Measurements from ENCODE around the gene RNPEPL1.

DNA sequence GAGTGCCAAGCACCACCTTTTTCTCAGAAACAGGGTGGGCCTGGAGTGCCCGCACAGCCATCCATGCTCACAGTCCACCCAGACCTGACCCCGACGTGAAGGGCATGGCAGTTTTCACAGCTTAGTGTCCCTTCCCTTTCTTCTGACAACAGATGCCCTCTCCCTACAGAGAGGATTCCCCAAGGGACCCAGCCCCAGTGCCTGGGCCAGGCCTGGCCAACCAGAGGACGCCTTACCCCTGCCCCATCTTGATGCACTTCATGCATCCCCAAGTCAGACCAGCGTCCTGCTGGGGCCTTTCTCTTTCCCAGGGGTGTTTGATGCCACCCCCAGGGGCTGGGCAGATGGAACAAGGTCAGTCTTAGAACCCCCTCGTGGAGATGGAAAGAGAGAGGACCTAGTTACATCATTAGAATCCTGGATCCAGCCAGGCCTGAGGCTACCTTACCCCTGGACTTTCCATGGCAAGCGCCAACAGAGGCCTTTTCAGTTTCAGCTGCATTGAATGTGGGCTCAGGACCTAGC, 14.3 kb upstream of the RNPEPL1 start:
- TF ChIP-seq, protein P1, sequence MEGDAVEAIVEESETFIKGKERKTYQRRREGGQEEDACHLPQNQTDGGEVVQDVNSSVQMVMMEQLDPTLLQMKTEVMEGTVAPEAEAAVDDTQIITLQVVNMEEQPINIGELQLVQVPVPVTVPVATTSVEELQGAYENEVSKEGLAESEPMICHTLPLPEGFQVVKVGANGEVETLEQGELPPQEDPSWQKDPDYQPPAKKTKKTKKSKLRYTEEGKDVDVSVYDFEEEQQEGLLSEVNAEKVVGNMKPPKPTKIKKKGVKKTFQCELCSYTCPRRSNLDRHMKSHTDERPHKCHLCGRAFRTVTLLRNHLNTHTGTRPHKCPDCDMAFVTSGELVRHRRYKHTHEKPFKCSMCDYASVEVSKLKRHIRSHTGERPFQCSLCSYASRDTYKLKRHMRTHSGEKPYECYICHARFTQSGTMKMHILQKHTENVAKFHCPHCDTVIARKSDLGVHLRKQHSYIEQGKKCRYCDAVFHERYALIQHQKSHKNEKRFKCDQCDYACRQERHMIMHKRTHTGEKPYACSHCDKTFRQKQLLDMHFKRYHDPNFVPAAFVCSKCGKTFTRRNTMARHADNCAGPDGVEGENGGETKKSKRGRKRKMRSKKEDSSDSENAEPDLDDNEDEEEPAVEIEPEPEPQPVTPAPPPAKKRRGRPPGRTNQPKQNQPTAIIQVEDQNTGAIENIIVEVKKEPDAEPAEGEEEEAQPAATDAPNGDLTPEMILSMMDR (IDR thresholded peaks at IDR 0.05 in 4 of 5, conservative IDR thresholded peaks at IDR 0.05 in 1 of 5): no peak
- no peak for TF ChIP-seq POLR2A (IDR thresholded peaks at IDR 0.05)

Data from gastrocnemius medialis (tissue), 4 donors.